NCI-H2196 treated with DMSO at 0.1 percent for 48 hours (cell line): ENCODE measurements around the gene MAN1A1.

Source experiments
- DNase-seq: peaks from one replicate; lab custom pipeline; 2025; ENCODE audit not compliant: unreplicated experiment; lab: John Stamatoyannopoulos, UW

The MAN1A1 gene

GRCh38 chr6:119346936-119347335 is 2.6 kb downstream of the MAN1A1 start:
- no peak for DNase-seq

DNA sequence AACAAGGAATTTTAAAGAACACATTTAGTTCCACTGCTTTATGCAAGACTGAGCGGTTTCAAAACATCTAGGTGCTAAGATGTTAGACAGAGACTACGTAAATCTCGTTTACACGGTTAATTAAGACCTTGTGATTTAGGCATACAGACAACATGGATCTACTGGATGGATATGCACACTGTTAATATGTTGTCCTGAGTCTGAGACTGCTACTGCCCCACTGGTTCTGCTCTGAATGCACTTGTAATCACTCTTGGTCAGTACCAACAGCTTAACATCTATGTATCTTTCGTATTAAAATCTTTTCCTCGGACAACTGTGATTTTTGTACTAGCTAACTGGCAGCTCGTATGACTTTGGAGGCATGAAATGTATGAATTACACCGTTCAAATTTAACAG is 3.1 kb downstream of the MAN1A1 start:
- DNase-seq = no peak

DNA sequence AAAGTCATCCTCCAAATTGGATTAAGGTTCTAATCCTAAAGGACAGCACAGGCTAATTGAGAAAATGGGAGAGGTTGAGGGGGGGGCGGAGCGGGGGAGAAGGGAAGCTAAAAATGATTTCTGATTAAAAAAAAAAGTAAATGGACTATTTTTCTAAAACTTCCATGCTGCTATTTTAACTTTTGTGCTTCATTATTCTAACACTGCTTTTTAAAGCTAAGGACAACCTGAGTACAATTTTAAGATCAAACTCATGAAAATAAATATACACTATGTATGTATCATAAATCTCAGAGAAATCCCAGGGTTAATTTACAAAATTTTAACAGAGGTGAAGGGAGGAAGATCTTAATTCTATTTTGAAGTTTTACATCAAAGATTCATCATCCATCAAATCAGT is 4.4 kb downstream of the MAN1A1 start:
- no peak for DNase-seq

DNA sequence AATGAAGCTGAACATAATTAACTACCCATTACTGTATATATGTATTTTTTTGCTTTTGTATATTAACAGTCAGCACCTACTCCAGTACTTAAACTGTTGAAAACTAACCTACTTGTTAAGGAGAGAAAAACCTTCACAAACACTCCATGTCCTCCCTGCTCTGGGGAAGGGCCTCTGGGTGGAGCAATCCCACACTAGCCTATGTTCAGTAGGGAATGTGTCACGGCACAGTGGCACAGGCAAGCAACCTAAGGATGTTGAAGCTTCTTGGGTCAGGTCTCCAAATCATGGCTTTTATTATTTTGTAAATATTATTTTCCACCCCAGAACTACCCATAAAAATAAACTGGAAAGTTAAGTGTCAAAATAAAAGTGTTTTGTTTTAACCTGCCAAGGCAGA is 5.3 kb downstream of the MAN1A1 start:
- DNase-seq = no peak

GRCh38 chr6:119343573-119344146 is 5.9 kb downstream of the MAN1A1 start:
- no peak for DNase-seq

GRCh38 chr6:119343167-119343566 is 6.4 kb downstream of the MAN1A1 start:
- DNase-seq = no peak

DNA sequence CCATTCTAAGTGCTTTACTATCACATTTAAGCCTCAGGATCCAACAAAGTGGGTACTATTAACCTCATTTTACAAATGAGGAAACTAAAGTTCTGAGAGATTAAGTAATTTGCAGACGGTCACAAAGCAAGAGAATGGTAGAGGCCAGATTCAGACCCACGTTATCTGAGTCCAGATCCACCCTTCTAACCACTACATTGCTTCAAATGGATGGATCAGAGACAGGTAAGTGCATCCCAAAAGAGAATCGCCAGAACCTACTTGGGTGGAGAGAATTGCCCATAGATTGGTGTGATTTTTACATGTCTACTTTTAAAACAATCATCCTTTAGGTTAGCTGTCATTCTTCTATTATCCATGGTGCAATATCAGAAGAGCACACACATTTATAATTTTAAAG is 7.1 kb downstream of the MAN1A1 start:
- DNase-seq = no peak

DNA sequence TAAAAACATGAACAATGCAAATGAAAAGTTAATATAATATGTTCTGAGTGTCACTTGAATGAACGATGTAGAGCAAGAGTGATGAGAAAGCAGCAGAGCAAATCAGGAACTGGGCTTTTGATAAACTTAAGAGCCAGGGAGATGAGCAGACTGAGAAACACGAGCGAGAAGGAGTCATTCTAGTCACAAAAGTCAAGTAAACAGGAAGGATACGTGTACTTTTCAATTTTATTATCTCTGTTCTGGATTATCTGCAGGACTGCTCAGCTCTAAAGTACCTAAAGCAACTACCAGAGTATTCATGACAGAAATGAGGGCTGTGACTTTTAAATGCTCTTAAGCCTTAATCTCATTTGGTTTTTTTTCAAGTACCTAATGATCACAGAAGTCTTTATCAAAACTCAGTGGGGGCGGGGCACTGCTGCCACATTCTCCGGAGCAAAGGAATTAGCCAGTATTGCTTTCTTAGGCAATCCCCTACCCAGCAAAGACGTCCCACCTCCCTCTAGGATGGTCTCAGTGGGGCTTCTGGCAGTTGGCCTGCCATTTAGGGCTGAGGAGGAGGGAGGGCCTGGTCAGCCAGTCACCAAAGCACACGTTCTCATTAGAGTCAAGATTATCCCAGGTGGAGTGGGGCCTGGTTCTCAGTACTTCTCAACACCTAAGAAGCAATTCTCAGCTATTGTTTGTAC is 8.6 kb downstream of the MAN1A1 start:
- no peak for DNase-seq

DNA sequence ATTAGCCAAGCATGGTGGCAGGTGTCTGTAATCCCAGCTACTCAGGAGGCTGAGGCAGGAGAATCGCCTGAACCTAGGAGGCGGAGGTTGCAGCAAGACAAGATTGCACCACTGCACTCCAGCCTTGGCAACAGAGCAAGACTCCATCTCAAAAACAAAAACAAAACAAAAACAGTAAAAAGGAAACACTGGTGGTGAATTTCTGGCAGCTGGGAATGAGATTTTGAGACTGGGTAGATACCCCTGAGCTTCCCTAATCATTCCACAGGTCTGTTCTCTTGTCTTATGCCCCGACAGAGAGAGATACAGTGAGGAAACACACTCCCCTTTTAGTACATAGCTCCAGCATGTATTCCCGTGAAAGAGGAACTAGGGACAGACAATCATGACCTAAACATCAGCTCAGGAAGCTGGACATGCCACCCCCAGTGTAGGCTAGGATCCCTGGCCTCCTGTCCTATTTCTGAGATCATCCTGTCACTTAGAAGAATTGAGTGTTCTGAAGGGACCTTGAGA is 9.6 kb downstream of the MAN1A1 start:
- no peak for DNase-seq

DNA sequence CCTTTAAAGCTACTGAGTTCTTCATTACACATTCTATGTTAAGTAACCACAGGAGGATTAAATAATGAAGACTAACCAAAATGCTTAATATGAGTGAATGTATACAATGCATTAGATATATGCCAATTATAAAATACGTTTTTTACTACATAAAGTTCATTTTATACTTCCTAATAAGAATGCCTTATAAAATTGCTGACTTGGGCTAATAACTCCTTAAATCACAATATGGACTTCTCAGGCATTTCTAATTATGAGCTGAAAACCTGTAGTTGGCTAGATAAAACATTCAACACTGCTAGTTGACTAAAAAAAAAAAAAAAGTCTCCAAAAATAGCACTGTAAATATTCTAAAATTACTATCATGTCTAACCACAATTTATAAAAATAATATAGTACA is 11.8 kb downstream of the MAN1A1 start:
- no peak for DNase-seq

DNA sequence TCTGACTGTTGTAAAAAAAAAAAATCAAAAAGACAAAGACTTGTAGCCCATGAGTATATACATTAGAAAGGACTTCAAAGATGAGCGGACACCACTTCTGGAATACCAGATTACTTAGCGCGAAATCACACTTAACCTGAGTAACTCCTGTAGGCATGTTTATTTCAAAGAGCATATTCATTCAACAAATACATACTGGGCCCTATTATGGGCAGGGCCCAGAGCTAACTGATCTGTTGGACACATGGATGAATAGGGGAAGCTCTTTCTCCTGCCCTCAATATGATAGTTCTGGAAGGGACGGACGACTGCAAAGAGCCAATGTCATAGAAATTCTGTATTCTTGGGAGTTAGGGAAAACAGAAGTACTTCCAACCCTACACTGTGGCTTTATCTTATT is 12.3 kb downstream of the MAN1A1 start:
- no peak for DNase-seq

DNA sequence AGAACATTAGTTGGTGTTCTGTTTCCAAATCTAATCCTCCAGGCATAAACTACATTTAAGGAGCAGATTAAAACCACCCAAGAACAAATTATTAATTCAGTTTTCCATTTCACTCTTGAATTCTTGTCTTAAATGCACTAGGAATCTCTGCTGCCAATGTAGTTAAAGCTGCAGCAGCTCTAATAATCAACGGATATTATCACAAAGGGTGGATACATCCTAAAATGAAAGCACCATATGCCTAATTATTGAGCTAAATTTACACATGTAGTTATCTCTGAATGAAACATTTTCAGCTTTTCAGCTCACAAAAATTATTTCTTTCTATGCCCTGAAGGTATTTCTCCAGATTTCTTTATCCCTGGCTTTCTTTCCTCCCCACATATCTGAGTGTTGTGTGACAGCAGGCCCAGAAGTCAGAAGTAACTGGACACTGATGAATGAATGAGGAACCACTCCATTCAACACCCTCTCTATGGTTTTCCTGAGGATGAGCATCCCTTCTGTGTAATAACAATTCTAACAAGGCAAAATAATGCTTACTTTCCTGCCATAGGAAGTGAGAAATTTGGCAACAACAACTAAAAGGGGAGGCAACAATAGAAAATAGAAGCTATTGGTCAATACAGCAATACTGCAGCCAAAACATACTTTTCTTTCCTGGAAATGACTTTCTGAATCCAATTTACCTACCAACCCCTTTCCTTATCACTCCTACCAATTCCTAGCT is 14.9 kb downstream of the MAN1A1 start:
- no peak for DNase-seq

DNA sequence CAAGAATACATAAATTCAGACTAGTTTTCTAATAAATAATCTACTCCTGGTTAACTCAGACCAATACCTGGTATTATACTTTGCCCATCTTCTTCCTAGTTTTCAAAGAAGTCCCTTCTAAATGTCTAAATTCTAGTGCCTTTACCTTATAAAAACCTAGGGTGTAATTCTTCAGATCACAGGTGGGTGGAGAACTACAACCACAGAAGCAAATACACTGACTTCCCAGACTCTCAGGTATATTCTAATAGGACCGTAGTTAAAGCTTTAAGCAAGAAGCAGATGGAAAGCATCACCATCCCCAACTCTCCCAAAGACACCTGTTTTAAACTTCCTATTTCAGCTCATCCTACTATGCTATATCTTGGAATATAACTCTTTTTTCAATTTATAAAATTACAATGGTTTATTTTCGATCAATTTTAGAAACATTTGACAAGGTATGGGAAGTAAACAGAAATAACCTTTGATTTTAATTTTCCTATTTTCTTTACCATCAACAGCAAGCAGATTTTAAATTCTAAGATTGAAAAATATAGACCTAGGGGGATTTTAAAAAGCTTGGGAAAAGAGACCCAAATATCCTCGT is 15.8 kb downstream of the MAN1A1 start:
- DNase-seq = no peak

- no peak for DNase-seq
Measured at GRCh38 chr6:119333063-119333609, 16.4 kb downstream of the MAN1A1 start.

DNA sequence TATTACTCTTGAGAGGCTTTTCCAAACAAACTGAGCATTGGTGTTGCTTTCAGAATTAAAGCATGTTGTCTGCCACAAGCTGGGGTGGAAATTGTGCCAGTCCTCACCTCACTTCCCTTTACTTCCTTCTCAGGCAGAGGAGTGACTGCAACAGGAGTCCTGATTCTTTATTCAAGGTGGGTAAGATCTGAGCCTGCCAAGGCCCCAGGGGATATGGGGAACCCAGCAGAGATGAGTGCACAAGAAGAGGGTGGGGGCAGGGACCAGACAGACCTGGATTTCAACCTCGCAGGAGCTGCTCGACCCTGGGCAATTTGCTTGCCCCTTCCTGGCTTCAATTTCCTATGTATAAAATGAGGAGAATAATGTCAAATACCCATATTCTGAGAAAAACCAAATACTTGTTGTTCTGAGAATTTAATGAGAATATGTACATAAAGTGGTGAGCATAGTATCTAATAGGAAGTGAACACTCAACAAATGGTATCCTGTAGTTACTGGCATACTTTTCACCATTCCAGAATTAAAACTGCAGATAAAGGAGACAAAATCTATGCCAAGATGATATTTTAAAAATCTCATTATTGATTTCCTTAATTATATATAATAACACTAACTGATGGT is 17.8 kb downstream of the MAN1A1 start:
- DNase-seq = no peak

GRCh38 chr6:119330520-119331113 is 18.9 kb downstream of the MAN1A1 start:
- no peak for DNase-seq

- DNase-seq = no peak
Measured at GRCh38 chr6:119329794-119330180, 19.8 kb downstream of the MAN1A1 start.

DNA sequence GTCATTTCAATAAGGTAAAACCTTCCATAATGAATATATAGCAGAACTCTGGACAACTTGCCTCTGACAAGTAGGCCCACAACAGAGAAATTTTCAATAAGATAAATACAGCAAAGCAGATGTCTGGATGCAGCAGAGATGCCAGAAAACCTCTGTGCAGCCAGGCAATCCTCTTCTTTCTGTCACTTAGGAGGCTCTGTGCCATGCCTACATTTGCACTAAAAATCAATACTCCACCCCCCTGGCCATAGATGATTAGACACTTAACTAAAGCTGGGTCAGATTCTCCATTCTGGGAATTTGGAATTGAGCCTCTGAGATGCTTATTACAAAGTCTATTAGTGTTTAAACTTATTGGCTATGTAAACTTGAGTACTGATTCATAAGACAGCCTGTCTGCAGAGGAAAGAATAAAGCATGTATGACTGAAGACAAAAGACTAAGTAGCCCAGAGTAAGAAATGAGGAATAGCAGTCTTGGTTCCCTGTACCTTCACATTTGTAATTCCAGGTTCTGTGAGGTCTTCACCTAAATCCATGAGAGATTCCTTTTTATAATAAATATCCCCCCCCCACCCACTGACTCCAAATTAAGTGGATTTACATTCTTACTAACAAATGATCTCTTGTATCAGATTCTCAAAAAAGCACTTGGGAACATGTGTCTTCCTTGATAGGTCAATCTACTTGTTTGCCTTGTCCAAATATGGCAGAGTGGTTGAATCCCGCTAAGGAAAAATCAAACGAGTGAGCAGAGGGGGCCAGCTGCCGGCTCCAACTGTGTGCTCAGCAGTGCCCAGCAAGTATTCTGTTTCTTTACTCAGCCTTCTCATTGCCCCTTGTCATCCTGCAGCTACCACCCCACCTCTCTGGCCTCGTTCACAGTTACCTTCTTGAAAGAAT is 20.4 kb downstream of the MAN1A1 start:
- DNase-seq = no peak

GRCh38 chr6:119328254-119328653 is 21.3 kb downstream of the MAN1A1 start:
- no peak for DNase-seq

DNA sequence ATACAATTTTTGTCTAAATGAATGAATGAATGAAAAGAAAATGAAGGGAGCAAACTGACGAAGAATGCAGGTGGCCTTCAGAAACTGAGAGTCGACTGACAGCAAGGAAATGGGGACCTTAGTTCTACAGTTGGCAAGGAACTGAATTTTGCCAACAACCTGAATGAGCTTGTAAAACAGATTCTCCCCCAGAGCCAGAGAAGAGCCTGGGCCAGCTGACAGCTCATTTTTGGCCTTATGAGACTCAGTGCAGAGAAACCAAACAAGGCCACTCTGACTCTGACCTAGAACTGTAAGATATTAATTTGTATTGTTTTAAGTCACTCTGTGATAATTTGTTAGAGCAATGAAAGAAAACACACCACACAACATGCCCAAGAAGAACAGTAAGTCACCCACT is 21.8 kb downstream of the MAN1A1 start:
- no peak for DNase-seq
